Bronchial epithelial cell (primary cell): ENCODE data around the gene FAM120B. TPM values are rescaled to one million over a fixed set of nuclear protein-coding genes. Genes with fewer than 3 reads are reported as not detected.

Experiments
- DNase-seq: peaks from one replicate; pipeline ENCODE4 v3.0.0-alpha.2; 2010; ENCODE audit warnings: low read depth
- FAIRE-seq: peaks from 2 replicates; lab custom pipeline; 2011; peaks lifted over from hg19 to GRCh38; lab: Jason Lieb, UNC
- H3K27me3 ChIP-seq: 2 replicates; pipeline ENCODE4 v1.5.1; 2011; ENCODE audit warnings: low read length; ENCODE audit not compliant: control insufficient read depth, insufficient read depth
- H3K36me3 ChIP-seq: 2 replicates; pipeline ENCODE4 v1.5.1; 2011; ENCODE audit warnings: low read length; ENCODE audit not compliant: control insufficient read depth, insufficient read depth
- H3K4me3 ChIP-seq: 2 replicates; pipeline ENCODE4 v1.5.1; 2011; ENCODE audit warnings: mild to moderate bottlenecking, low read depth, low read length, control low read depth
- total RNA-seq: library from RNA; depleted of rRNA; stranded (reverse); fragments of >200 nt; gene quantifications from 2 replicates; pipeline ENCODE4 v1.2.1, GENCODE V29; 2014
- TF ChIP-seq, protein P1 (sequence below): IDR thresholded peaks from 2 replicates; pipeline ENCODE4 v1.5.1; 2011; ENCODE audit warnings: mild to moderate bottlenecking, moderate library complexity, low read length, control low read depth, inconsistent platforms; ENCODE audit not compliant: insufficient read depth, severe bottlenecking

The FAM120B gene
- total RNA-seq, result 7.1 and 11.8 TPM in 2 replicates

DNA sequence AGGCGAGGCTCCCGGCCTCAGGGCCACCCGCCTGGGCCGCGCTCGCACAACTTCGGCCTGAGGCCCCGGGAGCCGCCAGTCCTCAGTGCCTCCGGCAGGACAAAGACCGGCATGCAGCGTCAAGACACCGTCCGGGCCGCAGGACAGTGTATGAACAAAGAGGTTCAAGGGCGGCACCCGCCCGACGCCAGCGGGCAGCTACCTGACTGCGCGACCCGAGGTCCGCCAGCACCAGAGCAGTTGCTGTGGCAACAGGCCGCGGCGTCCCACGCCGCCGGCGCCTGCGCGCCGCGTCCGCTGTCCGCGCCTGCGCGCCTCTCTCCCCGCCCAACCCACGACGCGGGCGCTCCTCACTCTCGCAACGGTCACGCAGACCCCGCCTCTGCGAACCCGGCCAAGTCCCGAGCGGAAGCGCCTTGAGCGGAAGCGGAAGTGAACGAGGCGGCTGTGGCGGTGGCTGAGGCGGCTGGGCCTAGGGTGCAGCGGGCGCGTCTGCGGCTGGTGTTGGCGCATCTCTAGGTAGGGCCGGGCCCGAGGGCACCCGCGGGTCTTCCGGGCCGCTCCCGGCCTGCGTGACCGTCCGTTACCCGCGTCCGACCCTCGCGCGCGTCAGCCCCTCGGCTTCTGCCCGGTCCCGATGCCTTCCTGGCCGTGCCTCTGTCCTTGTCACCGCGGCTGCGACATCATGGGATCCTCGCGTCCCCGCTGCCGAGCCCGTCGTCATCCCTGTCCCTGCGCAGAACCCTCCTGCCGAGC is at the start of gene FAM120B:
Gene FAM120B, plus strand, starts transcription at position 435 of the 756 bp plus-strand sequence. CDS start 10,633 bp downstream, outside the sequence.
- peak; percentile 86 for DNase-seq
- Histone ChIP-seq H3K27me3 (no peaks in the 10 kb centered on the region), H3K4me3 (peak within 1 kb of the TSS; percentile 89), H3K36me3 (peaks cover 2% of the 10 kb centered on the region)
- TF ChIP-seq, protein P1, sequence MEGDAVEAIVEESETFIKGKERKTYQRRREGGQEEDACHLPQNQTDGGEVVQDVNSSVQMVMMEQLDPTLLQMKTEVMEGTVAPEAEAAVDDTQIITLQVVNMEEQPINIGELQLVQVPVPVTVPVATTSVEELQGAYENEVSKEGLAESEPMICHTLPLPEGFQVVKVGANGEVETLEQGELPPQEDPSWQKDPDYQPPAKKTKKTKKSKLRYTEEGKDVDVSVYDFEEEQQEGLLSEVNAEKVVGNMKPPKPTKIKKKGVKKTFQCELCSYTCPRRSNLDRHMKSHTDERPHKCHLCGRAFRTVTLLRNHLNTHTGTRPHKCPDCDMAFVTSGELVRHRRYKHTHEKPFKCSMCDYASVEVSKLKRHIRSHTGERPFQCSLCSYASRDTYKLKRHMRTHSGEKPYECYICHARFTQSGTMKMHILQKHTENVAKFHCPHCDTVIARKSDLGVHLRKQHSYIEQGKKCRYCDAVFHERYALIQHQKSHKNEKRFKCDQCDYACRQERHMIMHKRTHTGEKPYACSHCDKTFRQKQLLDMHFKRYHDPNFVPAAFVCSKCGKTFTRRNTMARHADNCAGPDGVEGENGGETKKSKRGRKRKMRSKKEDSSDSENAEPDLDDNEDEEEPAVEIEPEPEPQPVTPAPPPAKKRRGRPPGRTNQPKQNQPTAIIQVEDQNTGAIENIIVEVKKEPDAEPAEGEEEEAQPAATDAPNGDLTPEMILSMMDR, result no peak
- FAIRE-seq, result no peak

DNA sequence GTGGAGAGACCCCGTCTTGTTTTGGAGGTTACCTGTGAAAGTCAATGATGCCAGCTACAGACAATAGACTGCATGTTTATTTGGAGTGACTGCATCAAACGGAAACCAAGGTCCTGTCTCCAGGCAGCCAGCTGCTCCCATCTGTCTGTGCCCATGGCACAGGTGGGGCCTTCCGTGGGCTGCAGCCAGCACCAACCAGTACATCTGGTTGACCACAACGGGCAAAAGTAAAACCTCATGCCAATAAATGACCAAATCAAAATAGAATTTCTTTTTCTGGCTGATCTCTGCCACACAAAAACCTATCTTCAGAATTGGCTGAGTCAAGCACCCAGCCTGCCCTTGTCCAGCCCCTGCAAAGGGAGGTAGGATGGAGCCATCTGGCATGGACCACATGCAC is 49.2 kb upstream of the FAM120B start:
- Histone ChIP-seq H3K27me3 (peaks cover 1% of the 10 kb centered on the region), H3K36me3 (no peaks in the 10 kb centered on the region), H3K4me3 (no peak overlapping the region)
- TF ChIP-seq, protein P1, result no peak
- no peak for DNase-seq
- no peak for FAIRE-seq

GRCh38 chr6:170258407-170258806 is 48.2 kb upstream of the FAM120B start:
- H3K4me3 ChIP-seq, result no peak overlapping the region
- FAIRE-seq, result no peak
- peaks cover 1% of the 10 kb centered on the region for H3K27me3 ChIP-seq
- no peak for DNase-seq
- TF ChIP-seq, protein P1, result no peak
- H3K36me3 ChIP-seq, result no peaks in the 10 kb centered on the region

GRCh38 chr6:170259278-170259677 is 47.3 kb upstream of the FAM120B start:
- no peak for FAIRE-seq

DNA sequence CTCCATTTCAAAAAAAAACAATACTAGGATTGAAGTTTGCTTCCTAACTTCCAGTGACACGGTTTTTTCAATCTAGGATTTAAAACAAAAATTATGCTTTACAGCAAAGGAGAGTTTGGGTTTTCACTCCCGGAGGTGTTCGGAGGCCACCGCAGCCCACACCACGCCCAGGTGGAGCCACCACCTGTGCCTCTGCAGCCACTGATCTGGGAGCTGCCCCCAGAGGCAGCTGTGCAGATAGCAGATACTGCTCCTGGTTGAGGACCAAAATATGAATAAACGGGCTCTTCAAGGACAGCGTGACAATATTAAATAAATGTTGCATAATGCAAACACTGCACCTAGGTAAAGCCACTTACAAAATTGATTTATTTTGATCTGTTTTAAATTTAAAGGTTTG is 45.9 kb upstream of the FAM120B start:
- DNase-seq (no peak), FAIRE-seq (no peak)
- no peak overlapping the region for H3K4me3 ChIP-seq
- H3K36me3 ChIP-seq, result no peaks in the 10 kb centered on the region
- TF ChIP-seq, protein P1, result peak; percentile 22
- peaks cover 1% of the 10 kb centered on the region for H3K27me3 ChIP-seq

More at GRCh38 chr6:170259278-170259677, 47.3 kb upstream of the FAM120B start:
- TF ChIP-seq, protein P1, result no peak
- DNase-seq, result no peak
- Histone ChIP-seq H3K36me3 (no peaks in the 10 kb centered on the region), H3K27me3 (peaks cover 1% of the 10 kb centered on the region), H3K4me3 (no peak overlapping the region)
